SU-DHL-6 (cell line): ENCODE measurements around the gene NAXE.

Source experiments
- CTCF ChIP-seq: fragments of 200-600 bp; sonication (generic); IDR thresholded peaks from one replicate; pipeline ENCODE4 v1.5.1; 2017; ENCODE audit warnings: antibody characterized with exemption, mild to moderate bottlenecking, low read length, moderate library complexity; ENCODE audit not compliant: insufficient read depth, poor library complexity, severe bottlenecking
- EZH2phosphoT487 ChIP-seq: fragments of 200-600 bp; sonication (generic), shearing (Covaris generic); conservative IDR thresholded peaks from 2 replicates; pipeline ENCODE4 v1.6.1; 2018; ENCODE audit warnings: mild to moderate bottlenecking, antibody characterized with exemption, low read length, moderate library complexity, mixed read lengths

DNA sequence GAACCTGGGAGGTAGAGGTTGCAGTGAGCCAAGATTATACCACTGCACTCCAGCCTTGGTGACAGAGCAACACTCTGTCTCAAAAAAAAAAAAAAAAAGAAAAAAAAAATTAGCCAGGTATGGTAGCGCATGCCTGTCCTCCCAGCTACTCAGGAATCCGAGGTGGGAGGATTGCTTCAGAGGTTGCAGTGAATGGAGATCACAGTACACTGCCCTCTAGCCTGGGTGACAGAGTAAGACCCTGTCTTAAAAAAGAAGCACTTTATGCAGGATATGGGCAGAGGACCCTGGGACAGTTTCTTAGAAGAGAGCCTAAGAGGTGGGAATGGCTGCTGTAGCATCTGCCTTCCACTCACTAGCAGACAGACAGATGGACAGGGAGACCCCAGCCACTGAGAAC, 42.2 kb upstream of the NAXE start:
- TF ChIP-seq CTCF, result no peak
- TF ChIP-seq EZH2phosphoT487, result no peak
